HEK293 (cell line): ENCODE results near the gene S100A2.

Experiments
- CTCF ChIA-PET: fragments of 350-600 bp; formaldehyde crosslinking; extraction: SDS; loops from one replicate; lab custom pipeline; 2021; ENCODE audit warnings: antibody characterized with exemption; lab: Yijun Ruan, JAX
- POLR2A ChIA-PET: fragments of 300-600 bp; formaldehyde crosslinking; extraction: SDS; loops from one replicate; lab custom pipeline; 2020; ENCODE audit warnings: antibody characterized with exemption, inconsistent platforms; lab: Yijun Ruan, JAX
- H3K27ac ChIP-seq: fragments of 200-500 bp; sonication (Bioruptor generic); 2 replicates; pipeline ENCODE4 v1.5.1; 2014; ENCODE audit warnings: low read depth, low read length, control low read depth, inconsistent platforms; ENCODE audit errors: extremely low read depth
- H3K36me3 ChIP-seq, 2 experiments: fragments of 200-500 bp in 1 of 2; sonication (Bioruptor generic) in 1 of 2; 1 replicate in 1 of 2; 2 replicates in 1 of 2; pipeline ENCODE4 v1.5.1; 2014 to 2017; ENCODE audit warnings: inconsistent platforms in 2 of 2, low read length in 2 of 2; ENCODE audit not compliant: control insufficient read depth in 2 of 2, insufficient read depth in 1 of 2
- H3K4me1 ChIP-seq: fragments of 200-500 bp; sonication (Bioruptor generic); 2 replicates; pipeline ENCODE4 v1.5.1; 2014; ENCODE audit warnings: mild to moderate bottlenecking, low read length, inconsistent platforms; ENCODE audit not compliant: control insufficient read depth, insufficient read depth
- H3K4me3 ChIP-seq: 2 replicates; pipeline ENCODE4 v1.5.1; 2011; ENCODE audit warnings: low read depth, mild to moderate bottlenecking, control low read depth, low read length, moderate library complexity
- H3K9me3 ChIP-seq: fragments of 200-500 bp; sonication (Bioruptor generic); 2 replicates; pipeline ENCODE4 v1.5.1; 2014; ENCODE audit warnings: low read depth, low read length, inconsistent platforms; ENCODE audit not compliant: control insufficient read depth, insufficient read depth
- TRIM28 ChIP-seq: IDR thresholded peaks from 2 replicates; pipeline ENCODE4 v1.6.1; 2011; ENCODE audit warnings: low read length, control low read depth, borderline replicate concordance
- ZBTB11 ChIP-seq: fragments of 450-650 bp; formaldehyde crosslinking; conservative IDR thresholded peaks from 2 replicates; pipeline ENCODE4 v1.5.1; 2016; ENCODE audit warnings: low read depth, missing biosample characterization, missing genetic modification characterization
- ZBTB17 ChIP-seq: fragments of 450-650 bp; formaldehyde crosslinking; IDR thresholded peaks from 2 replicates; pipeline ENCODE4 v1.5.1; 2016; ENCODE audit warnings: missing biosample characterization, missing genetic modification characterization
- ZNF266 ChIP-seq: fragments of 450-650 bp; formaldehyde crosslinking; IDR thresholded peaks from 2 replicates; pipeline ENCODE4 v1.5.1; 2016; ENCODE audit warnings: missing biosample characterization, missing genetic modification characterization, low read depth
- ZNF394 ChIP-seq: fragments of 450-650 bp; formaldehyde crosslinking; IDR thresholded peaks from 2 replicates; pipeline ENCODE4 v1.5.1; 2016; ENCODE audit warnings: missing biosample characterization, missing genetic modification characterization, mild to moderate bottlenecking, moderate library complexity, borderline replicate concordance
- ZNF510 ChIP-seq: fragments of 450-650 bp; formaldehyde crosslinking; IDR thresholded peaks from 2 replicates; pipeline ENCODE4 v1.5.1; 2018; ENCODE audit warnings: mild to moderate bottlenecking, missing genetic modification characterization, missing biosample characterization; ENCODE audit not compliant: insufficient replicate concordance
- ZNF544 ChIP-seq: fragments of 450-650 bp; formaldehyde crosslinking; IDR thresholded peaks from 2 replicates; pipeline ENCODE4 v1.5.0; 2017; ENCODE audit warnings: missing biosample characterization, missing genetic modification characterization
- ZNF549 ChIP-seq: fragments of 450-650 bp; IDR thresholded peaks from 2 replicates; pipeline ENCODE4 v1.5.1; 2018; ENCODE audit warnings: missing biosample characterization, missing genetic modification characterization, mild to moderate bottlenecking, inconsistent platforms, moderate library complexity
- ZNF555 ChIP-seq: fragments of 450-650 bp; formaldehyde crosslinking; conservative IDR thresholded peaks from 2 replicates; pipeline ENCODE4 v1.5.1; 2017; ENCODE audit warnings: missing biosample characterization, mild to moderate bottlenecking, missing genetic modification characterization, inconsistent platforms
- ZNF792 ChIP-seq: fragments of 450-650 bp; formaldehyde crosslinking; IDR thresholded peaks from 2 replicates; pipeline ENCODE4 v1.5.1; 2016; ENCODE audit warnings: missing biosample characterization, missing genetic modification characterization
- TF ChIP-seq, protein P1 (sequence below): fragments of 450-650 bp; formaldehyde crosslinking; IDR thresholded peaks from 2 replicates; pipeline ENCODE4 v1.5.1; 2016; ENCODE audit warnings: missing biosample characterization, missing genetic modification characterization
- TF ChIP-seq, protein P2 (sequence below): fragments of 450-650 bp; formaldehyde crosslinking; IDR thresholded peaks from 2 replicates; pipeline ENCODE4 v1.5.1; 2017; ENCODE audit warnings: missing biosample characterization, mild to moderate bottlenecking, missing genetic modification characterization, moderate library complexity
- TF ChIP-seq, protein P3 (sequence below): fragments of 450-650 bp; formaldehyde crosslinking; IDR thresholded peaks from 2 replicates; pipeline ENCODE4 v1.5.1; 2016; ENCODE audit warnings: missing biosample characterization, missing genetic modification characterization
- TF ChIP-seq, protein P4 (sequence below): fragments of 450-650 bp; formaldehyde crosslinking; IDR thresholded peaks from 2 replicates; pipeline ENCODE4 v1.5.1; 2016; ENCODE audit warnings: missing biosample characterization, missing genetic modification characterization

Gene S100A2

GRCh38 chr1:153571706-153572105, 6.1 kb upstream of the S100A2 start:
- POLR2A ChIA-PET, result interaction anchor here (0.9 to 3.4 kb wide), 4 partner anchors 47 to 419 kb away, joined by 6 to 16 read pairs (median 9); partner anchors contain the start of genes CHTOP and S100A13
- H3K4me1 ChIP-seq, result peaks cover 1% of the 10 kb centered on the region
- TF ChIP-seq ZBTB17 (tag by site-specific recombination) (no peak), ZNF266 (tag by site-specific recombination) (no peak), ZNF792 (tag by site-specific recombination) (no peak), ZNF544 (tag by site-specific recombination) (no peak), ZNF394 (tag by site-specific recombination) (no peak), TRIM28 (no peak), ZNF555 (tag by site-specific recombination) (no peak), ZNF549 (tag by site-specific recombination) (no peak), ZNF510 (tag by site-specific recombination) (no peak), ZBTB11 (tag by site-specific recombination) (no peak)
- TF ChIP-seq, protein P1, sequence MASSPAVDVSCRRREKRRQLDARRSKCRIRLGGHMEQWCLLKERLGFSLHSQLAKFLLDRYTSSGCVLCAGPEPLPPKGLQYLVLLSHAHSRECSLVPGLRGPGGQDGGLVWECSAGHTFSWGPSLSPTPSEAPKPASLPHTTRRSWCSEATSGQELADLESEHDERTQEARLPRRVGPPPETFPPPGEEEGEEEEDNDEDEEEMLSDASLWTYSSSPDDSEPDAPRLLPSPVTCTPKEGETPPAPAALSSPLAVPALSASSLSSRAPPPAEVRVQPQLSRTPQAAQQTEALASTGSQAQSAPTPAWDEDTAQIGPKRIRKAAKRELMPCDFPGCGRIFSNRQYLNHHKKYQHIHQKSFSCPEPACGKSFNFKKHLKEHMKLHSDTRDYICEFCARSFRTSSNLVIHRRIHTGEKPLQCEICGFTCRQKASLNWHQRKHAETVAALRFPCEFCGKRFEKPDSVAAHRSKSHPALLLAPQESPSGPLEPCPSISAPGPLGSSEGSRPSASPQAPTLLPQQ (tag by site-specific recombination), result no peak
- TF ChIP-seq, protein P2, sequence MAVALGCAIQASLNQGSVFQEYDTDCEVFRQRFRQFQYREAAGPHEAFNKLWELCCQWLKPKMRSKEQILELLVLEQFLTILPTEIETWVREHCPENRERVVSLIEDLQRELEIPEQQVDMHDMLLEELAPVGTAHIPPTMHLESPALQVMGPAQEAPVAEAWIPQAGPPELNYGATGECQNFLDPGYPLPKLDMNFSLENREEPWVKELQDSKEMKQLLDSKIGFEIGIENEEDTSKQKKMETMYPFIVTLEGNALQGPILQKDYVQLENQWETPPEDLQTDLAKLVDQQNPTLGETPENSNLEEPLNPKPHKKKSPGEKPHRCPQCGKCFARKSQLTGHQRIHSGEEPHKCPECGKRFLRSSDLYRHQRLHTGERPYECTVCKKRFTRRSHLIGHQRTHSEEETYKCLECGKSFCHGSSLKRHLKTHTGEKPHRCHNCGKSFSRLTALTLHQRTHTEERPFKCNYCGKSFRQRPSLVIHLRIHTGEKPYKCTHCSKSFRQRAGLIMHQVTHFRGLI (tag by site-specific recombination), result no peak
- TF ChIP-seq, protein P3, sequence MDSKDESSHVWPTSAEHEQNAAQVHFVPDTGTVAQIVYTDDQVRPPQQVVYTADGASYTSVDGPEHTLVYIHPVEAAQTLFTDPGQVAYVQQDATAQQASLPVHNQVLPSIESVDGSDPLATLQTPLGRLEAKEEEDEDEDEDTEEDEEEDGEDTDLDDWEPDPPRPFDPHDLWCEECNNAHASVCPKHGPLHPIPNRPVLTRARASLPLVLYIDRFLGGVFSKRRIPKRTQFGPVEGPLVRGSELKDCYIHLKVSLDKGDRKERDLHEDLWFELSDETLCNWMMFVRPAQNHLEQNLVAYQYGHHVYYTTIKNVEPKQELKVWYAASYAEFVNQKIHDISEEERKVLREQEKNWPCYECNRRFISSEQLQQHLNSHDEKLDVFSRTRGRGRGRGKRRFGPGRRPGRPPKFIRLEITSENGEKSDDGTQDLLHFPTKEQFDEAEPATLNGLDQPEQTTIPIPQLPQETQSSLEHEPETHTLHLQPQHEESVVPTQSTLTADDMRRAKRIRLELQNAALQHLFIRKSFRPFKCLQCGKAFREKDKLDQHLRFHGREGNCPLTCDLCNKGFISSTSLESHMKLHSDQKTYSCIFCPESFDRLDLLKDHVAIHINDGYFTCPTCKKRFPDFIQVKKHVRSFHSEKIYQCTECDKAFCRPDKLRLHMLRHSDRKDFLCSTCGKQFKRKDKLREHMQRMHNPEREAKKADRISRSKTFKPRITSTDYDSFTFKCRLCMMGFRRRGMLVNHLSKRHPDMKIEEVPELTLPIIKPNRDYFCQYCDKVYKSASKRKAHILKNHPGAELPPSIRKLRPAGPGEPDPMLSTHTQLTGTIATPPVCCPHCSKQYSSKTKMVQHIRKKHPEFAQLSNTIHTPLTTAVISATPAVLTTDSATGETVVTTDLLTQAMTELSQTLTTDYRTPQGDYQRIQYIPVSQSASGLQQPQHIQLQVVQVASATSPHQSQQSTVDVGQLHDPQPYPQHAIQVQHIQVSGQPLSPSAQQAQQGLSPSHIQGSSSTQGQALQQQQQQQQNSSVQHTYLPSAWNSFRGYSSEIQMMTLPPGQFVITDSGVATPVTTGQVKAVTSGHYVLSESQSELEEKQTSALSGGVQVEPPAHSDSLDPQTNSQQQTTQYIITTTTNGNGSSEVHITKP, result no peak
- TF ChIP-seq, protein P4, sequence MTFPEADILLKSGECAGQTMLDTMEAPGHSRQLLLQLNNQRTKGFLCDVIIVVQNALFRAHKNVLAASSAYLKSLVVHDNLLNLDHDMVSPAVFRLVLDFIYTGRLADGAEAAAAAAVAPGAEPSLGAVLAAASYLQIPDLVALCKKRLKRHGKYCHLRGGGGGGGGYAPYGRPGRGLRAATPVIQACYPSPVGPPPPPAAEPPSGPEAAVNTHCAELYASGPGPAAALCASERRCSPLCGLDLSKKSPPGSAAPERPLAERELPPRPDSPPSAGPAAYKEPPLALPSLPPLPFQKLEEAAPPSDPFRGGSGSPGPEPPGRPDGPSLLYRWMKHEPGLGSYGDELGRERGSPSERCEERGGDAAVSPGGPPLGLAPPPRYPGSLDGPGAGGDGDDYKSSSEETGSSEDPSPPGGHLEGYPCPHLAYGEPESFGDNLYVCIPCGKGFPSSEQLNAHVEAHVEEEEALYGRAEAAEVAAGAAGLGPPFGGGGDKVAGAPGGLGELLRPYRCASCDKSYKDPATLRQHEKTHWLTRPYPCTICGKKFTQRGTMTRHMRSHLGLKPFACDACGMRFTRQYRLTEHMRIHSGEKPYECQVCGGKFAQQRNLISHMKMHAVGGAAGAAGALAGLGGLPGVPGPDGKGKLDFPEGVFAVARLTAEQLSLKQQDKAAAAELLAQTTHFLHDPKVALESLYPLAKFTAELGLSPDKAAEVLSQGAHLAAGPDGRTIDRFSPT, result no peak
- TF ChIP-seq, all 188 proteins: peak for 0
- H3K36me3 ChIP-seq, result no peaks in the 10 kb centered on the region
- CTCF ChIA-PET, result interaction anchor here (0.8 to 6.3 kb wide), 17 partner anchors 9 to 216 kb away, joined by 3 to 148 read pairs (median 4); partner anchors contain the start of genes CHTOP, S100A1, S100A13 and S100A6
- H3K4me3 ChIP-seq, result no peak overlapping the region
- no peaks in the 10 kb centered on the region for H3K9me3 ChIP-seq
- H3K27ac ChIP-seq, result no peak overlapping the region
